Hepatocyte (in vitro differentiated cells): ENCODE results near the gene CNKSR1.

ENCODE experiments used
- CTCF ChIP-seq: fragments of 200-600 bp; sonication (generic); IDR thresholded peaks from 2 replicates; pipeline ENCODE4 v1.5.1; 2016; ENCODE audit warnings: antibody characterized with exemption, mild to moderate bottlenecking; ENCODE audit not compliant: poor library complexity
- EZH2 ChIP-seq: fragments of 200-600 bp; sonication (generic); IDR thresholded peaks from 2 replicates; pipeline ENCODE4 v1.6.1; 2016; ENCODE audit warnings: antibody characterized with exemption, mild to moderate bottlenecking, borderline replicate concordance

GRCh38 chr1:26234644-26235370 lies 57.5 kb downstream of the CNKSR1 start:
- TF ChIP-seq CTCF, result no peak
- TF ChIP-seq EZH2, result no peak
